T follicular helper cell (primary cell): Measurements from ENCODE around the gene DNAH1.
A peak's percentile ranks its signal among the peaks of the same experiment; 100 is the strongest.

ENCODE experiments used
- DNase-seq: peaks from one replicate; pipeline ENCODE4 v3.0.0-alpha.2; 2020; ENCODE audit warnings: low read depth

Gene DNAH1

GRCh38 chr3:52435246-52436101 lies 119.4 kb downstream of the DNAH1 start:
- no peak for DNase-seq

- DNase-seq, result no peak
These were observed 120.5 kb downstream of the DNAH1 start for GRCh38 chr3:52436500-52437149.

GRCh38 chr3:52437326-52438103 lies 121.4 kb downstream of the DNAH1 start:
- DNase-seq, result no peak

- DNase-seq, result no peak
These were observed 121.9 kb downstream of the DNAH1 start for GRCh38 chr3:52438104-52438376.

- no peak for DNase-seq
These were observed 122.7 kb downstream of the DNAH1 start for GRCh38 chr3:52438579-52439425.

- no peak for DNase-seq
These were observed 123.5 kb downstream of the DNAH1 start for GRCh38 chr3:52439426-52440248.

GRCh38 chr3:52440249-52440551 lies 124.1 kb downstream of the DNAH1 start:
- no peak for DNase-seq

- no peak for DNase-seq
These were observed 124.6 kb downstream of the DNAH1 start for GRCh38 chr3:52440671-52441070.

GRCh38 chr3:52441091-52441771 lies 125.1 kb downstream of the DNAH1 start:
- DNase-seq, result no peak

GRCh38 chr3:52441772-52442332 lies 125.7 kb downstream of the DNAH1 start:
- no peak for DNase-seq

- no peak for DNase-seq
These were observed 126.5 kb downstream of the DNAH1 start for GRCh38 chr3:52442409-52443267.

- DNase-seq, result no peak
These were observed 127.1 kb downstream of the DNAH1 start for GRCh38 chr3:52443268-52443610.

- DNase-seq, result no peak
These were observed 127.9 kb downstream of the DNAH1 start for GRCh38 chr3:52443791-52444687.

- DNase-seq, result peak; percentile 60
These were observed 129.0 kb downstream of the DNAH1 start, which contains the start of gene SEMA3G for GRCh38 chr3:52444860-52445793. Gene SEMA3G (minus strand): TSS chr3:52445103. CDS start chr3:52445027, 76 bp downstream.

GRCh38 chr3:52446042-52446441 lies 129.9 kb downstream of the DNAH1 start:
- no peak for DNase-seq

GRCh38 chr3:52446631-52447511 lies 130.8 kb downstream of the DNAH1 start:
- DNase-seq, result peak; percentile 55
